Tibial nerve (tissue), 4 donors: ENCODE data around the gene C20orf96.
A peak's percentile ranks its signal among the peaks of the same experiment; 100 is the strongest.

Experiments
- CTCF ChIP-seq, 5 experiments: fragments of 200-600 bp in 3 of 5; fragments of 450-650 bp in 2 of 5; sonication (generic) in 3 of 5; IDR thresholded peaks; one replicate each; pipeline ENCODE4 v1.5.1; 2016 to 2019; ENCODE audit warnings: antibody characterized with exemption in 5 of 5, mild to moderate bottlenecking in 3 of 5, moderate library complexity in 2 of 5
- EP300 ChIP-seq, 2 donors: sonication (generic); formaldehyde crosslinking; IDR thresholded peaks; one replicate each; pipeline ENCODE4 v1.6.1; 2017; ENCODE audit warnings: antibody characterized with exemption in 2 of 2, mild to moderate bottlenecking in 1 of 2
- POLR2A ChIP-seq, 2 donors: fragments of 450-650 bp; IDR thresholded peaks; one replicate each; pipeline ENCODE4 v1.6.1; 2017; ENCODE audit warnings: antibody characterized with exemption in 2 of 2, mild to moderate bottlenecking in 2 of 2, moderate library complexity in 2 of 2

GRCh38 chr20:278607-279571 is 11.7 kb downstream of the C20orf96 start:
- TF ChIP-seq CTCF (IDR thresholded peaks at IDR 0.05) (peak in 1 of 5 experiments; percentile 16), POLR2A (IDR thresholded peaks at IDR 0.05) (no peak), EP300 (IDR thresholded peaks at IDR 0.05) (no peak)
